Smooth muscle cell (in vitro differentiated cells): Measurements from ENCODE around the gene TCTN1. TPM values are rescaled to one million over a fixed set of nuclear protein-coding genes. Genes with fewer than 3 reads are reported as not detected.
A peak's percentile ranks its signal among the peaks of the same experiment; 100 is the strongest.

Experiments used
- DNase-seq: peaks from one replicate; lab custom pipeline; 2025; ENCODE audit not compliant: unreplicated experiment; lab: John Stamatoyannopoulos, UW
- H2AFZ ChIP-seq: fragments of 200-600 bp; sonication (generic); 2 replicates; pipeline ENCODE4 v1.6.0; 2016; ENCODE audit warnings: antibody characterized with exemption, low read depth, mild to moderate bottlenecking
- H3F3A ChIP-seq: fragments of 200-600 bp; sonication (generic); 2 replicates; pipeline ENCODE4 v1.6.0; 2017; ENCODE audit warnings: antibody characterized with exemption, low read depth
- H3K27ac ChIP-seq: fragments of 200-600 bp; sonication (generic); 2 replicates; pipeline ENCODE4 v1.5.1; 2016; ENCODE audit warnings: low read depth, mild to moderate bottlenecking
- H3K27me3 ChIP-seq: fragments of 200-600 bp; sonication (generic); 2 replicates; pipeline ENCODE4 v1.6.1; 2016; ENCODE audit warnings: low read depth, mild to moderate bottlenecking
- H3K36me3 ChIP-seq: fragments of 200-600 bp; sonication (generic); 2 replicates; pipeline ENCODE4 v1.5.1; 2016; ENCODE audit warnings: low read depth
- H3K4me1 ChIP-seq: fragments of 200-600 bp; sonication (generic); 2 replicates; pipeline ENCODE4 v1.5.1; 2016; ENCODE audit warnings: low read depth
- H3K4me2 ChIP-seq: fragments of 200-600 bp; sonication (generic); 2 replicates; pipeline ENCODE4 v1.6.0; 2016; ENCODE audit warnings: mild to moderate bottlenecking
- H3K4me3 ChIP-seq: fragments of 200-600 bp; sonication (generic); 2 replicates; pipeline ENCODE4 v1.5.1; 2016; ENCODE audit warnings: mild to moderate bottlenecking
- H3K79me2 ChIP-seq: fragments of 200-600 bp; sonication (generic); 2 replicates; pipeline ENCODE4 v1.6.0; 2016; ENCODE audit warnings: low read depth, mild to moderate bottlenecking
- H3K9ac ChIP-seq: fragments of 200-600 bp; sonication (generic); 2 replicates; pipeline ENCODE4 v1.6.0; 2016; ENCODE audit warnings: low read depth
- H3K9me3 ChIP-seq: fragments of 200-600 bp; sonication (generic); replicated peaks from 2 replicates; pipeline ENCODE4 v1.5.1; 2016; ENCODE audit warnings: low read depth
- H4K20me1 ChIP-seq: fragments of 200-600 bp; sonication (generic); 2 replicates; pipeline ENCODE4 v1.6.0; 2016; ENCODE audit warnings: low read depth
- WGBS: methylation state at CpG from one replicate; pipeline ENCODE4 v1.1.7; 2016; ENCODE audit warnings: low lambda C conversion rate; 5-methylcytosine and 5-hydroxymethylcytosine counted together
- polyA plus RNA-seq: library from polyadenylated mRNA; unstranded; fragments of >200 nt; fragmentation: Nextera tagmentation; extraction: Ambion mirVana; gene quantifications from 2 replicates; pipeline ENCODE4 v1.2.1, GENCODE V29; 2016
- total RNA-seq: library from RNA; depleted of rRNA; stranded (reverse); fragments of >200 nt; gene quantifications from 2 replicates; pipeline ENCODE4 v1.2.3, GENCODE V29; 2014
- TF ChIP-seq, protein P1 (sequence below): fragments of 200-600 bp; sonication (generic); IDR thresholded peaks from 2 replicates; pipeline ENCODE4 v1.5.1; 2017; ENCODE audit warnings: borderline replicate concordance, mild to moderate bottlenecking, antibody characterized with exemption; ENCODE audit not compliant: insufficient read depth, poor library complexity, severe bottlenecking

Gene TCTN1
- total RNA-seq (26.4 and 28.4 TPM in 2 replicates), polyA plus RNA-seq (22.5 and 26.2 TPM in 2 replicates)

DNA sequence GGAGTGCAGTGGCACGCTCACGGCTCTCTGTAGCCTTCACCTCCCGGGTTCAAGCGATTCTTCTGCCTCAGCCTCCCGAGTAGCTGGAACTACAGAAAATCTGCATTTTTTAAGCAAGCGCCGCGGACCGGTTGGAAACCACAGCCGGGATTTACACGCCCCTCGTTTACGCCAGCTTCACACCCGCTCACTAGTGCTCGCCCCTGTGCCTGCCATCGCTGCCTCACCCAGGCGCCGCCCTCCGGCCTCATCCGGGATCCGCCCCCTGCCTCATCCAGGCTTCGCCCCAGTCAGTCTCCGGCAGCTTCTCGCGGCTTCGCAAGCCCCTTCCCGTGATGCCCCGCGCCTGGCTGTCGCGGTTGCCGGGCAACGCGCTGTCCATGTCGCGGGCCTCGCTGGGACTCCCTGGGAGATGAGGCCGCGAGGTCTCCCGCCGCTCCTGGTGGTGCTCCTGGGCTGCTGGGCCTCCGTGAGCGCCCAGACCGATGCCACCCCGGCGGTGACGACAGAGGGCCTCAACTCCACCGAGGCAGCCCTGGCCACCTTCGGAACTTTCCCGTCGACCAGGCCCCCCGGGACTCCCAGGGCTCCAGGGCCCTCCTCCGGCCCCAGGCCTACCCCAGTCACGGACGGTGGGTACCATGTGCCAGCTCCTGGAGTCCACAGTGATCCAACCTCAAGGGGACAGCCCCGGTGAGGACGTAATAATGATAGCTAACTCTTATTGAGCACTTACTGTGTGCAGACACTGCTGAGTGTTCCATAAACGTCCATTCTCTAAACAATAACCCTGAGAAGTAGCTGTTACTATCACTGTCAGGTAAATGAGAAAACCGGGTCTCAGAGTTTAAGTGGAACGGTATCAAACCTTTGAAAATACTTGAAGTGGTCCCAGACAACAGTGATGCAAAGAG is at the start of gene TCTN1:
Gene TCTN1 (plus strand): TSS at position 359 of the 914 bp plus-strand sequence. CDS start 54 bp downstream, at position 413.
- 6% methylated on average over 54 of the region's 60 CpGs for WGBS
- no peaks in the 10 kb centered on the region for H3K27me3 ChIP-seq
- peak within 1 kb of the TSS; percentile 64 for H3K4me3 ChIP-seq
- TF ChIP-seq, protein P1, sequence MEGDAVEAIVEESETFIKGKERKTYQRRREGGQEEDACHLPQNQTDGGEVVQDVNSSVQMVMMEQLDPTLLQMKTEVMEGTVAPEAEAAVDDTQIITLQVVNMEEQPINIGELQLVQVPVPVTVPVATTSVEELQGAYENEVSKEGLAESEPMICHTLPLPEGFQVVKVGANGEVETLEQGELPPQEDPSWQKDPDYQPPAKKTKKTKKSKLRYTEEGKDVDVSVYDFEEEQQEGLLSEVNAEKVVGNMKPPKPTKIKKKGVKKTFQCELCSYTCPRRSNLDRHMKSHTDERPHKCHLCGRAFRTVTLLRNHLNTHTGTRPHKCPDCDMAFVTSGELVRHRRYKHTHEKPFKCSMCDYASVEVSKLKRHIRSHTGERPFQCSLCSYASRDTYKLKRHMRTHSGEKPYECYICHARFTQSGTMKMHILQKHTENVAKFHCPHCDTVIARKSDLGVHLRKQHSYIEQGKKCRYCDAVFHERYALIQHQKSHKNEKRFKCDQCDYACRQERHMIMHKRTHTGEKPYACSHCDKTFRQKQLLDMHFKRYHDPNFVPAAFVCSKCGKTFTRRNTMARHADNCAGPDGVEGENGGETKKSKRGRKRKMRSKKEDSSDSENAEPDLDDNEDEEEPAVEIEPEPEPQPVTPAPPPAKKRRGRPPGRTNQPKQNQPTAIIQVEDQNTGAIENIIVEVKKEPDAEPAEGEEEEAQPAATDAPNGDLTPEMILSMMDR = no peak
- no peaks in the 10 kb centered on the region for H3K9me3 ChIP-seq
- H2AFZ ChIP-seq = peak within 1 kb of the TSS; percentile 97
- H3K27ac ChIP-seq = peak within 1 kb of the TSS; percentile 44
- peaks cover 9% of the 10 kb centered on the region for H3K4me1 ChIP-seq
- peak within 1 kb of the TSS; percentile 96 for H3K4me2 ChIP-seq
- peaks cover 3% of the 10 kb centered on the region for H3K79me2 ChIP-seq
- DNase-seq = peak; percentile 89
- H3K36me3 ChIP-seq = no peaks in the 10 kb centered on the region
- H3F3A ChIP-seq = no peaks in the 10 kb centered on the region
- peak within 1 kb of the TSS; percentile 85 for H3K9ac ChIP-seq
- no peaks in the 10 kb centered on the region for H4K20me1 ChIP-seq

DNA sequence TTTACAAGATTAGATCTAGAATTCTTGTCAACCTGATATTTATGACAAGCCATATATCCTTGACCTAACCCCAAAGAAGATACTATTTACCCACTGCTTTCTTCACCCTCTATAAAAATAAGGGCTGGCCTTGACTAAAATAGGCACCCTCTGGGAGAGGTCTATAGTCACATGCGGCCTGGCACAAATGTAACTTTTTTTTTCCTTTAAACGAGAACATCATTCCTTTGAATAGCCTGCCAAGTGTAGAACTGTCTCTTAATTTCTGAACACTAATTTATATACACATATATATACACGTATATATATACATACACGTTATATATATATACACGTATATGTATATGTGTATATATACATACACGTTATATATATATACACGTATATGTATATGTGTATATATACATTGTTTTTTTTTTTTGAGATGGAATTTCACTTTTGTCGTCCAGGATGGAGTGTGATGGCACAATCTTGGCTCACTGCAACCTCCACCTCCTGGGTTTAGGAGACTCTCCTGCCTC is 49.4 kb upstream of the TCTN1 start:
- H3K27ac ChIP-seq = no peak overlapping the region

DNA sequence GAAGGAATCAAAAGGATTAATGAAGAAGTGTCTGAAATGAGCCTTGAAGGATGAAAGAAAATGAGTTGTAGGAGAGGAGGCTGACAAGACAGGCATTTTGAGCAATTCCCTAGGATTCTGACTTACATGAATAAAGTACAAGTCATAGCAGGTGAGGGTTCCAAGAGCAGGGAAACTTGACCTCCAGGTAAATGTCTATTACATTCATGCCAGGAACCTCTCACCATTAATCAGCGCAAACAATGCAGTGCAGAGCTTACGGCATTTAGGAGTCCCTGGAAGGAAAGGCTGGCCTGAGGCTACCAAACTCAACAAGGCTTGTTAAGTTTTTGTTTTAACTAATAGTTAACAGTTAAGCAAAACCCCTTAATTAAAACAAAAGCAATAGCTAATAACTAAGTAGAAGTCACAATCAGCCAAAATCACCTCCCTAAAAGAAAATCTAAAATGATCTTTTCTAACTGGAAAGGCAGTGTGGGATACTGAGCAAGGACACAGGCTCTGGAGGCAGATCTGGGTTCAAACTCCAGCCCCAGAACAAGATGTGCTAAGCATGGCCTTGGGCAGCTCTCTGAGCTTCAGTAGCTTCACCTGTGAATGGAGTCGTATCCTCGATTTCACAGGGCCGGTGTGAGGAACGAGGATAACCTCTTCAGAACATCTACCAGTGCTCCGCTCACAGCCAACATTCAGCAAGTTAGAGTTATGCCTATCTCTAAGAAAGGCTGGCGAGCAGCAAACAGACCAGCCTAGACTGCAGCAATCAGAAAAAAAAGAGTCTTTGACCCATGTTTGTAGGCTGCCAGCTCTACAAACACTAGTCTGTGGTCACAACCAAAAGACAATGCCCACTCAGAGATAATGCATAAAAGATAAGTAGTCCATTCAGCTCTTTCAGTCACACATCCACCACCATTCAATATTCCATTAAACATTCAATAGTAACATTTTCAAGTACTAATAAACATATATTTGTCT is 47.7 kb upstream of the TCTN1 start:
- no peak for DNase-seq
- H3K79me2 ChIP-seq = peaks cover 47% of the 10 kb centered on the region
- H3K36me3 ChIP-seq = no peaks in the 10 kb centered on the region
- H3K27me3 ChIP-seq = no peaks in the 10 kb centered on the region
- H3K9ac ChIP-seq = no peak overlapping the region
- WGBS = 90% methylated on average over 8 of the region's 8 CpGs
- H3K4me2 ChIP-seq = no peak overlapping the region
- peaks cover 3% of the 10 kb centered on the region for H3K9me3 ChIP-seq
- TF ChIP-seq, protein P1 = no peak
- no peak overlapping the region for H2AFZ ChIP-seq
- H3K27ac ChIP-seq = no peak overlapping the region
- peaks cover 7% of the 10 kb centered on the region for H3F3A ChIP-seq
- no peak overlapping the region for H3K4me3 ChIP-seq
- H3K4me1 ChIP-seq = no peaks in the 10 kb centered on the region
- peaks cover 59% of the 10 kb centered on the region for H4K20me1 ChIP-seq

More for the DNA sequence above, 49.4 kb upstream of the TCTN1 start:
- peaks cover 76% of the 10 kb centered on the region for H4K20me1 ChIP-seq
- peaks cover 60% of the 10 kb centered on the region for H3K79me2 ChIP-seq
- H3F3A ChIP-seq = peaks cover 7% of the 10 kb centered on the region
- WGBS = 93% methylated on average over 8 of the region's 8 CpGs
- H2AFZ ChIP-seq = no peak overlapping the region
- TF ChIP-seq, protein P1 = no peak
- H3K27me3 ChIP-seq = no peaks in the 10 kb centered on the region
- H3K9me3 ChIP-seq = no peaks in the 10 kb centered on the region
- H3K9ac ChIP-seq = no peak overlapping the region
- DNase-seq = no peak
- H3K4me1 ChIP-seq = no peaks in the 10 kb centered on the region
- H3K36me3 ChIP-seq = no peaks in the 10 kb centered on the region
- no peak overlapping the region for H3K4me3 ChIP-seq
- no peak overlapping the region for H3K4me2 ChIP-seq
